PFSK-1 (cell line): ENCODE results near the gene EHBP1L1.

ENCODE experiments used
- FOXP2 ChIP-seq: optimal IDR thresholded peaks from 2 replicates; pipeline ENCODE3; 2011; ENCODE audit warnings: borderline replicate concordance, control low read depth, inconsistent platforms; ENCODE audit not compliant: insufficient read depth; ENCODE audit errors: extremely low read length, extremely low read depth
- REST ChIP-seq, 2 experiments: IDR thresholded peaks; 2 replicates each; pipeline versions ENCODE4 v1.6.1 to v1.8.0; 2011 to 2012; ENCODE audit warnings: low read depth in 2 of 2, low read length in 2 of 2, control low read depth in 1 of 2, inconsistent platforms in 1 of 2, mild to moderate bottlenecking in 1 of 2, moderate library complexity in 1 of 2; ENCODE audit not compliant: insufficient read depth in 1 of 2
- TAF1 ChIP-seq: IDR thresholded peaks from 2 replicates; pipeline ENCODE4 v1.6.1; 2012; ENCODE audit warnings: low read length, control low read depth, borderline replicate concordance; ENCODE audit not compliant: insufficient read depth

GRCh38 chr11:65532388-65533064, 43.3 kb upstream of the EHBP1L1 start:
- TF ChIP-seq TAF1 (no peak), FOXP2 (no peak), REST (IDR thresholded peaks at IDR 0.05; ENCODE audit: insufficient read depth in 1 of 2, low read depth in 2 of 2, low read length in 2 of 2) (no peak)
